ENCODE measurements around the gene ATP8B4.

ATP8B4 gene

GRCh38 chr15:50123861-50124557 lies 5.0 kb upstream of the ATP8B4 start:
- H3K27ac ChIP-seq: no peak overlapping the region
- H3K9me3 ChIP-seq (ENCODE audit: low read depth, low read length): no peaks in the 10 kb centered on the region
- TF ChIP-seq EZH2 (IDR thresholded peaks at IDR 0.05) (no peak), POLR2AphosphoS5 (IDR thresholded peaks at IDR 0.05; ENCODE audit: borderline replicate concordance, low read depth, low read length) (no peak), FOXP2 (optimal IDR thresholded peaks at IDR 0.05; ENCODE audit: control extremely low read depth, extremely low read length, insufficient read depth) (no peak)
- no peak for DNase-seq (ENCODE audit: low read depth, low spot score)
- H3K4me3 ChIP-seq: no peak overlapping the region
- H3K9ac ChIP-seq (ENCODE audit: insufficient read length): no peak overlapping the region
- H3K36me3 ChIP-seq (ENCODE audit: insufficient read depth, low read length): no peaks in the 10 kb centered on the region

- TF ChIP-seq POLR2AphosphoS5 (IDR thresholded peaks at IDR 0.05; ENCODE audit: borderline replicate concordance, low read depth, low read length) (no peak), FOXP2 (optimal IDR thresholded peaks at IDR 0.05; ENCODE audit: control extremely low read depth, extremely low read length, insufficient read depth) (no peak), EZH2 (IDR thresholded peaks at IDR 0.05) (no peak)
- no peaks in the 10 kb centered on the region for H3K9me3 ChIP-seq (ENCODE audit: low read depth, low read length)
- no peaks in the 10 kb centered on the region for H3K36me3 ChIP-seq (ENCODE audit: insufficient read depth, low read length)
- no peak overlapping the region for H3K9ac ChIP-seq (ENCODE audit: insufficient read length)
- H3K4me3 ChIP-seq: no peak overlapping the region
- no peak overlapping the region for H3K27ac ChIP-seq
- no peak for DNase-seq (ENCODE audit: low read depth, low spot score)
Measured at GRCh38 chr15:50120729-50121128, 1.7 kb upstream of the ATP8B4 start.

GRCh38 chr15:50117431-50118027 lies 1.5 kb downstream of the ATP8B4 start:
- Histone ChIP-seq H3K36me3 (ENCODE audit: insufficient read depth, low read length) (no peaks in the 10 kb centered on the region), H3K27ac (no peak overlapping the region), H3K9me3 (ENCODE audit: low read depth, low read length) (no peaks in the 10 kb centered on the region), H3K9ac (ENCODE audit: insufficient read length) (no peak overlapping the region), H3K4me3 (no peak overlapping the region)
- DNase-seq (ENCODE audit: low read depth, low spot score): no peak
- no peak for TF ChIP-seq FOXP2 (optimal IDR thresholded peaks at IDR 0.05; ENCODE audit: control extremely low read depth, extremely low read length, insufficient read depth)
- TF ChIP-seq EZH2 (IDR thresholded peaks at IDR 0.05): no peak
- no peak for TF ChIP-seq POLR2AphosphoS5 (IDR thresholded peaks at IDR 0.05; ENCODE audit: borderline replicate concordance, low read depth, low read length)

- H3K36me3 ChIP-seq (ENCODE audit: insufficient read depth, low read length): no peaks in the 10 kb centered on the region
- no peak overlapping the region for H3K4me3 ChIP-seq
- no peak overlapping the region for H3K27ac ChIP-seq
- H3K9ac ChIP-seq (ENCODE audit: insufficient read length): no peak overlapping the region
- H3K9me3 ChIP-seq (ENCODE audit: low read depth, low read length): no peaks in the 10 kb centered on the region
- TF ChIP-seq FOXP2 (optimal IDR thresholded peaks at IDR 0.05; ENCODE audit: control extremely low read depth, extremely low read length, insufficient read depth) (no peak), POLR2AphosphoS5 (IDR thresholded peaks at IDR 0.05; ENCODE audit: borderline replicate concordance, low read depth, low read length) (no peak), EZH2 (IDR thresholded peaks at IDR 0.05) (no peak)
- DNase-seq (ENCODE audit: low read depth, low spot score): no peak
Measured at GRCh38 chr15:50116477-50116876, 2.6 kb downstream of the ATP8B4 start.

- no peak for TF ChIP-seq FOXP2 (optimal IDR thresholded peaks at IDR 0.05; ENCODE audit: control extremely low read depth, extremely low read length, insufficient read depth)
- no peak for TF ChIP-seq POLR2AphosphoS5 (IDR thresholded peaks at IDR 0.05; ENCODE audit: borderline replicate concordance, low read depth, low read length)
- no peak for TF ChIP-seq EZH2 (IDR thresholded peaks at IDR 0.05)
- Histone ChIP-seq H3K27ac (no peak overlapping the region), H3K4me3 (no peak overlapping the region), H3K9me3 (ENCODE audit: low read depth, low read length) (no peaks in the 10 kb centered on the region), H3K9ac (ENCODE audit: insufficient read length) (no peak overlapping the region), H3K36me3 (ENCODE audit: insufficient read depth, low read length) (no peaks in the 10 kb centered on the region)
- no peak for DNase-seq (ENCODE audit: low read depth, low spot score)
Measured at GRCh38 chr15:50113992-50114780, 4.8 kb downstream of the ATP8B4 start.

GRCh38 chr15:50113187-50113505 lies 5.9 kb downstream of the ATP8B4 start:
- Histone ChIP-seq H3K36me3 (ENCODE audit: insufficient read depth, low read length) (no peaks in the 10 kb centered on the region), H3K9me3 (ENCODE audit: low read depth, low read length) (no peaks in the 10 kb centered on the region)
- TF ChIP-seq FOXP2 (optimal IDR thresholded peaks at IDR 0.05; ENCODE audit: control extremely low read depth, extremely low read length, insufficient read depth) (no peak), POLR2AphosphoS5 (IDR thresholded peaks at IDR 0.05; ENCODE audit: borderline replicate concordance, low read depth, low read length) (no peak), EZH2 (IDR thresholded peaks at IDR 0.05) (no peak)

GRCh38 chr15:50112488-50113186 lies 6.4 kb downstream of the ATP8B4 start:
- TF ChIP-seq POLR2AphosphoS5 (IDR thresholded peaks at IDR 0.05; ENCODE audit: borderline replicate concordance, low read depth, low read length) (no peak), EZH2 (IDR thresholded peaks at IDR 0.05) (no peak), FOXP2 (optimal IDR thresholded peaks at IDR 0.05; ENCODE audit: control extremely low read depth, extremely low read length, insufficient read depth) (no peak)
- H3K4me3 ChIP-seq: no peak overlapping the region

More at GRCh38 chr15:50113187-50113505, 5.9 kb downstream of the ATP8B4 start:
- no peak overlapping the region for H3K4me3 ChIP-seq
- H3K9ac ChIP-seq (ENCODE audit: insufficient read length): no peak overlapping the region
- H3K27ac ChIP-seq: no peak overlapping the region
- no peak for DNase-seq (ENCODE audit: low read depth, low spot score)

GRCh38 chr15:50110285-50110684 lies 8.7 kb downstream of the ATP8B4 start:
- DNase-seq (ENCODE audit: low read depth, low spot score): no peak
- Histone ChIP-seq H3K4me3 (no peak overlapping the region), H3K27ac (no peak overlapping the region), H3K36me3 (ENCODE audit: insufficient read depth, low read length) (no peaks in the 10 kb centered on the region), H3K9me3 (ENCODE audit: low read depth, low read length) (no peaks in the 10 kb centered on the region), H3K9ac (ENCODE audit: insufficient read length) (no peak overlapping the region)
- TF ChIP-seq EZH2 (IDR thresholded peaks at IDR 0.05) (no peak), POLR2AphosphoS5 (IDR thresholded peaks at IDR 0.05; ENCODE audit: borderline replicate concordance, low read depth, low read length) (no peak), FOXP2 (optimal IDR thresholded peaks at IDR 0.05; ENCODE audit: control extremely low read depth, extremely low read length, insufficient read depth) (no peak)

More at GRCh38 chr15:50112488-50113186, 6.4 kb downstream of the ATP8B4 start:
- DNase-seq (ENCODE audit: low read depth, low spot score): no peak
- H3K27ac ChIP-seq: no peak overlapping the region
- H3K36me3 ChIP-seq (ENCODE audit: insufficient read depth, low read length): no peaks in the 10 kb centered on the region
- H3K9me3 ChIP-seq (ENCODE audit: low read depth, low read length): no peaks in the 10 kb centered on the region
- H3K9ac ChIP-seq (ENCODE audit: insufficient read length): no peak overlapping the region
